ENCODE measurements around the gene UBXN10. TPM values are rescaled to one million over a fixed set of nuclear protein-coding genes. Genes with fewer than 3 reads are reported as not detected.

UBXN10 gene
- total and polyA plus RNA-seq, 4 donors = 0.50 to 2.3 (median 1.1) TPM

DNA sequence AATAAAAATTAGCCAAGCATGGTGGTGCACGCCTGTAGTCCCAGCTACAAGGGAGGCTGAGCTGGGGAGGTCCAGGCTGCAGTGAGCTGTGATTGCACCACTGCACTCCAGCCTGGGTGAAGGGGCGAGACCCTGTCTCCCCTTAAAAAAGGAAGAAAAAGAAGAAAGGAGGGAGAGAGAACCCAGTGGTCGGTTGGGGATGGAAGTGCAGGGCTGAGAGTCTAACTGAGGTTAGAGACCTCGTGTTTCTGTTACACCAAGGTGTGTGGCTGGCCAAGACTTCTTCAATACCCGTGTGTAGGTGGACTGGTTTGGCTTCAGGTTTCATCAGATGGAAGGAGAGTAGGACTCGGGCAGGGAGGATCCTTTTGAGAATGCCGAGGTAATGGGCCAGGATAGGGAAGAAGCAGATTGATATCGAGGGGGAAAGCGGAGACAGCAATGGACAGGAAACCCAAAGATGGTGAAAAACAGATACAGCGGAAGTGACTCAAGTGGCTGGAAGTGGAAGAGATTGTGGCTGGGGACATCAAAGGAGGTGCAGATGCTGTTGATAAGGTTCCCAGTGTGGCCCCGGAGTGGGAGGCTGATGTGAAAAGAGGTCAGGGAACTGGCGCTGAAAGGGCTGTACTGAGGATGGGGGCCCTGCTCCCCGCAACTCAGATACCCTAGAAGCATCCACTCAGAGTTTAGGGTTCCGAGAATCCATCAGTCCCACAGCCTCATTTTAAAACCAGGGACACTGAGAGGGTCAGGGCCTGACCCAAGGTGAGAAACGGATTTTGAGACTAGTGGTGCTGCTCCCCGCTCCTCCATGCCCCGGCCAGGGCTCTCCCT, 681 bp upstream of the UBXN10 start (continued):
- TF ChIP-seq, protein P1, sequence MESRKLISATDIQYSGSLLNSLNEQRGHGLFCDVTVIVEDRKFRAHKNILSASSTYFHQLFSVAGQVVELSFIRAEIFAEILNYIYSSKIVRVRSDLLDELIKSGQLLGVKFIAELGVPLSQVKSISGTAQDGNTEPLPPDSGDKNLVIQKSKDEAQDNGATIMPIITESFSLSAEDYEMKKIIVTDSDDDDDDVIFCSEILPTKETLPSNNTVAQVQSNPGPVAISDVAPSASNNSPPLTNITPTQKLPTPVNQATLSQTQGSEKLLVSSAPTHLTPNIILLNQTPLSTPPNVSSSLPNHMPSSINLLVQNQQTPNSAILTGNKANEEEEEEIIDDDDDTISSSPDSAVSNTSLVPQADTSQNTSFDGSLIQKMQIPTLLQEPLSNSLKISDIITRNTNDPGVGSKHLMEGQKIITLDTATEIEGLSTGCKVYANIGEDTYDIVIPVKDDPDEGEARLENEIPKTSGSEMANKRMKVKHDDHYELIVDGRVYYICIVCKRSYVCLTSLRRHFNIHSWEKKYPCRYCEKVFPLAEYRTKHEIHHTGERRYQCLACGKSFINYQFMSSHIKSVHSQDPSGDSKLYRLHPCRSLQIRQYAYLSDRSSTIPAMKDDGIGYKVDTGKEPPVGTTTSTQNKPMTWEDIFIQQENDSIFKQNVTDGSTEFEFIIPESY (IDR thresholded peaks at IDR 0.05) = no peak
- no peak for TF ChIP-seq YY1 (IDR thresholded peaks at IDR 0.05)

DNA sequence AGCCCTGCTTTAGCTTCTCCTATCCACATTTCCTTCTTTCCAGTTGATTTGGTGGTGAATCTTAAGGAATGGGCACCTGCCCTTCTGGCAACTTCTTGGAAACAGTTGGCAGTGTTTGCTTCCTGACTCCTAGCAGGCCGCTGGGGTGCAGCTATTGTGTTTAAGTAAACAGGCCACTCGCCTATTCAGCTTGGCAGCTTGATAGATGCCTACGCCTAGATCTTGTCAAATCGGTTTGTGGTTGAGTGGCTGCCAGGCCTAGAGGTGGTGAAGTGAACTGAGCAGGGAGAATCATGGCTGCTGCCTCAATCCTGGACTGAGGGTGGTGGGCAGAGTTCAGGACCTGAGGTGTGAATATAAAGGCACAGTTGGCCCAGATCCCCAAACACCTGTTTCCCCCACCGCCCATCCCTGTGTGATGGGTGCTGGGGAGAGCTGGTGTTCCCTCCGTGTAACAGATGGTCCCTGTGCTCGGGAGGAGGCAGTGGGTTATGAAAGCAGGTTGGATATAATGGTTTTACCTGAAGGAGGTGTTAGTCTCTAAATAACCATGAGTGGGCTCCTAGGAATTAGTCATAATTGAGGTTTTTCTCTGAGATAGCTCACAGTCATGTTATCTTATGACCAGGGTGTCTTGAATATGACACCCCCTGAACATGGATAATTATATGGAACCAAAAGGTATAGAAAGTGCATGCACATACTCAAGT, 1.4 kb downstream of the UBXN10 start:
- H3K36me3 ChIP-seq (ENCODE audit: control insufficient read depth in 4 of 4, insufficient read depth in 3 of 4, low read depth in 1 of 4, low read length in 3 of 4) = no peaks in the 10 kb centered on the region
- peak; percentile 65 for TF ChIP-seq FOXA2 (IDR thresholded peaks at IDR 0.05)
- TF ChIP-seq FOXA1 (IDR thresholded peaks at IDR 0.05) = peak; percentile 62
- TF ChIP-seq, protein P2, sequence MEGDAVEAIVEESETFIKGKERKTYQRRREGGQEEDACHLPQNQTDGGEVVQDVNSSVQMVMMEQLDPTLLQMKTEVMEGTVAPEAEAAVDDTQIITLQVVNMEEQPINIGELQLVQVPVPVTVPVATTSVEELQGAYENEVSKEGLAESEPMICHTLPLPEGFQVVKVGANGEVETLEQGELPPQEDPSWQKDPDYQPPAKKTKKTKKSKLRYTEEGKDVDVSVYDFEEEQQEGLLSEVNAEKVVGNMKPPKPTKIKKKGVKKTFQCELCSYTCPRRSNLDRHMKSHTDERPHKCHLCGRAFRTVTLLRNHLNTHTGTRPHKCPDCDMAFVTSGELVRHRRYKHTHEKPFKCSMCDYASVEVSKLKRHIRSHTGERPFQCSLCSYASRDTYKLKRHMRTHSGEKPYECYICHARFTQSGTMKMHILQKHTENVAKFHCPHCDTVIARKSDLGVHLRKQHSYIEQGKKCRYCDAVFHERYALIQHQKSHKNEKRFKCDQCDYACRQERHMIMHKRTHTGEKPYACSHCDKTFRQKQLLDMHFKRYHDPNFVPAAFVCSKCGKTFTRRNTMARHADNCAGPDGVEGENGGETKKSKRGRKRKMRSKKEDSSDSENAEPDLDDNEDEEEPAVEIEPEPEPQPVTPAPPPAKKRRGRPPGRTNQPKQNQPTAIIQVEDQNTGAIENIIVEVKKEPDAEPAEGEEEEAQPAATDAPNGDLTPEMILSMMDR (IDR thresholded peaks at IDR 0.05; ENCODE audit: low read depth, low read length, missing input control) = peak; percentile 21
- TF ChIP-seq RAD21 (IDR thresholded peaks at IDR 0.05) = peak in 1 of 2 donors; percentile 26
- TF ChIP-seq EGR1 (IDR thresholded peaks at IDR 0.05; ENCODE audit: low read depth in 2 of 2) = no peak
- TF ChIP-seq RXRA (IDR thresholded peaks at IDR 0.05) = no peak
- peak; percentile 15 for TF ChIP-seq YY1 (IDR thresholded peaks at IDR 0.05)
- DNase-seq (ENCODE audit: low spot score) = no peak
- H3K27ac ChIP-seq (ENCODE audit: low read depth in 1 of 2, low read length in 2 of 2) = no peak overlapping the region
- no peak overlapping the region for H3K4me3 ChIP-seq (ENCODE audit: low read depth in 1 of 3, low read length in 3 of 3)
- H3K9ac ChIP-seq (ENCODE audit: low read depth in 1 of 2, low read length in 2 of 2) = no peak overlapping the region
- no peaks in the 10 kb centered on the region for H3K27me3 ChIP-seq (ENCODE audit: control insufficient read depth in 4 of 4, insufficient read depth in 4 of 4, low read length in 3 of 4)
- no peaks in the 10 kb centered on the region for H3K9me3 ChIP-seq (ENCODE audit: control insufficient read depth in 4 of 4, low read length in 3 of 4)
- 45% methylated on average over 7 of the region's 7 CpGs for WGBS
- peaks cover 4 to 42% (median 34%) of the 10 kb centered on the region in 4 donors for H3K4me1 ChIP-seq (ENCODE audit: control insufficient read depth in 4 of 4, insufficient read depth in 4 of 4, low read length in 3 of 4)

DNA sequence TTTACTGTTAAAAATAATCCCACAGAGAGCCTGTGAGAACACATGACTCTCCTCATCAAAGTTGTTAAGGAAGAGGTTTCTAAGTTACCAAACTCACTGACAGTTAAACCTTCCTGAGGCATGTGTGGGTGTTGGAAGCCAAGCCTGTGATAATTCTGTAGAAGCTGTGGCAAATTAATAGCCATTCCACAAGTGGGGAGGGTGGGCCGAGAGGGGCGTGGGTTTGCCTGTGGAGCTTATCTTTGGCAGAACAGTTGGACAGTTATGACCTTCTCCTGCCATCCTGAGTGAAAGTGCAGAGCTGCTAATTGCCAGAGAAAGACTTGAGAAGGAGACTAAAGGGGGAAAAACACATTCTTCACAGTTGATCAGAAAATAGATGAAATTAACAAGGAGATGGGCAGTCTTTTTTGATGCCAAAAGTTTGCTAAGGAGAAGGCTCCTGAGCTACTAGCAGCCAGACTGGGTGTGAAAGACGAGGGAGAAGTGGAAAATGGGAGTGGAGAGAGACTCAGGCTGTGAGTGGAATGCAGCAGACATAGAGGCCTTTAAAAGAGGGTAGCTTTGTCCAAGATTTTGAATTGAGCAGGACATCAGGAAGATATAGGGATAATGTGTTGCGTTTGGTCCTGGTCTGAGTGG, 2.0 kb downstream of the UBXN10 start:
- H3K9me3 ChIP-seq (ENCODE audit: control insufficient read depth in 4 of 4, low read length in 3 of 4) = no peaks in the 10 kb centered on the region
- H3K4me3 ChIP-seq (ENCODE audit: low read depth in 1 of 3, low read length in 3 of 3) = no peak overlapping the region
- no peaks in the 10 kb centered on the region for H3K27me3 ChIP-seq (ENCODE audit: control insufficient read depth in 4 of 4, insufficient read depth in 4 of 4, low read length in 3 of 4)
- no peaks in the 10 kb centered on the region for H3K36me3 ChIP-seq (ENCODE audit: control insufficient read depth in 4 of 4, insufficient read depth in 3 of 4, low read depth in 1 of 4, low read length in 3 of 4)
- H3K27ac ChIP-seq (ENCODE audit: low read depth in 1 of 2, low read length in 2 of 2) = no peak overlapping the region
- WGBS = 84% methylated on average over 4 of the region's 4 CpGs
- peak; percentile 67 for DNase-seq (ENCODE audit: low spot score)
- H3K9ac ChIP-seq (ENCODE audit: low read depth in 1 of 2, low read length in 2 of 2) = no peak overlapping the region
- peaks cover 4 to 39% (median 32%) of the 10 kb centered on the region in 4 donors for H3K4me1 ChIP-seq (ENCODE audit: control insufficient read depth in 4 of 4, insufficient read depth in 4 of 4, low read length in 3 of 4)
- no peak for TF ChIP-seq YY1 (IDR thresholded peaks at IDR 0.05)
- no peak for TF ChIP-seq HNF4A (conservative IDR thresholded peaks at IDR 0.05)
- no peak for TF ChIP-seq RXRA (IDR thresholded peaks at IDR 0.05)
- TF ChIP-seq, protein P2 (IDR thresholded peaks at IDR 0.05; ENCODE audit: low read depth, low read length, missing input control) = no peak
- no peak for TF ChIP-seq HNF4G (IDR thresholded peaks at IDR 0.05)
- TF ChIP-seq, protein P3, sequence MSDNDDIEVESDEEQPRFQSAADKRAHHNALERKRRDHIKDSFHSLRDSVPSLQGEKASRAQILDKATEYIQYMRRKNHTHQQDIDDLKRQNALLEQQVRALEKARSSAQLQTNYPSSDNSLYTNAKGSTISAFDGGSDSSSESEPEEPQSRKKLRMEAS (IDR thresholded peaks at IDR 0.05) = no peak
- no peak for TF ChIP-seq NR2F2 (IDR thresholded peaks at IDR 0.05)
- no peak for TF ChIP-seq SP1 (IDR thresholded peaks at IDR 0.05)
- no peak for TF ChIP-seq TAF1 (conservative IDR thresholded peaks at IDR 0.05)
- TF ChIP-seq, protein P4, sequence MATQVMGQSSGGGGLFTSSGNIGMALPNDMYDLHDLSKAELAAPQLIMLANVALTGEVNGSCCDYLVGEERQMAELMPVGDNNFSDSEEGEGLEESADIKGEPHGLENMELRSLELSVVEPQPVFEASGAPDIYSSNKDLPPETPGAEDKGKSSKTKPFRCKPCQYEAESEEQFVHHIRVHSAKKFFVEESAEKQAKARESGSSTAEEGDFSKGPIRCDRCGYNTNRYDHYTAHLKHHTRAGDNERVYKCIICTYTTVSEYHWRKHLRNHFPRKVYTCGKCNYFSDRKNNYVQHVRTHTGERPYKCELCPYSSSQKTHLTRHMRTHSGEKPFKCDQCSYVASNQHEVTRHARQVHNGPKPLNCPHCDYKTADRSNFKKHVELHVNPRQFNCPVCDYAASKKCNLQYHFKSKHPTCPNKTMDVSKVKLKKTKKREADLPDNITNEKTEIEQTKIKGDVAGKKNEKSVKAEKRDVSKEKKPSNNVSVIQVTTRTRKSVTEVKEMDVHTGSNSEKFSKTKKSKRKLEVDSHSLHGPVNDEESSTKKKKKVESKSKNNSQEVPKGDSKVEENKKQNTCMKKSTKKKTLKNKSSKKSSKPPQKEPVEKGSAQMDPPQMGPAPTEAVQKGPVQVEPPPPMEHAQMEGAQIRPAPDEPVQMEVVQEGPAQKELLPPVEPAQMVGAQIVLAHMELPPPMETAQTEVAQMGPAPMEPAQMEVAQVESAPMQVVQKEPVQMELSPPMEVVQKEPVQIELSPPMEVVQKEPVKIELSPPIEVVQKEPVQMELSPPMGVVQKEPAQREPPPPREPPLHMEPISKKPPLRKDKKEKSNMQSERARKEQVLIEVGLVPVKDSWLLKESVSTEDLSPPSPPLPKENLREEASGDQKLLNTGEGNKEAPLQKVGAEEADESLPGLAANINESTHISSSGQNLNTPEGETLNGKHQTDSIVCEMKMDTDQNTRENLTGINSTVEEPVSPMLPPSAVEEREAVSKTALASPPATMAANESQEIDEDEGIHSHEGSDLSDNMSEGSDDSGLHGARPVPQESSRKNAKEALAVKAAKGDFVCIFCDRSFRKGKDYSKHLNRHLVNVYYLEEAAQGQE (IDR thresholded peaks at IDR 0.05) = no peak
- no peak for TF ChIP-seq JUND (IDR thresholded peaks at IDR 0.05)

All from liver (tissue), 9 donors.